Hematopoietic multipotent progenitor cell treated with erythropoietin and hydrocortisone succinate and interleukin-3 and kit ligand, for 17 days (in vitro differentiated cells): ENCODE measurements around the gene AUH.

Experiments used
- DNase-seq: peaks from one replicate; pipeline ENCODE4 v3.0.0-alpha.2; 2015; ENCODE audit warnings: low spot score

The AUH gene

GRCh38 chr9:91246846-91247245 lies 114.9 kb downstream of the AUH start:
- DNase-seq, result no peak

- DNase-seq, result no peak
Observed at GRCh38 chr9:91245431-91246313, 116.0 kb downstream of the AUH start.

- DNase-seq, result no peak
Observed at GRCh38 chr9:91243029-91243428, 118.7 kb downstream of the AUH start.

GRCh38 chr9:91241909-91242308 lies 119.8 kb downstream of the AUH start:
- DNase-seq, result no peak

GRCh38 chr9:91240596-91241165 lies 121.0 kb downstream of the AUH start:
- no peak for DNase-seq

- DNase-seq, result no peak
Observed at GRCh38 chr9:91239367-91240111, 122.2 kb downstream of the AUH start.

GRCh38 chr9:91234523-91234922 lies 127.2 kb downstream of the AUH start:
- DNase-seq, result no peak

- DNase-seq, result no peak
Observed at GRCh38 chr9:91231619-91232018, 130.1 kb downstream of the AUH start.

GRCh38 chr9:91223000-91223399 lies 138.7 kb downstream of the AUH start:
- no peak for DNase-seq

GRCh38 chr9:91222457-91222856 lies 139.3 kb downstream of the AUH start:
- no peak for DNase-seq

GRCh38 chr9:91221332-91221731 lies 140.4 kb downstream of the AUH start:
- no peak for DNase-seq

- no peak for DNase-seq
Observed at GRCh38 chr9:91220491-91221135, 141.1 kb downstream of the AUH start.

GRCh38 chr9:91220021-91220420 lies 141.7 kb downstream of the AUH start:
- no peak for DNase-seq

- no peak for DNase-seq
Observed at GRCh38 chr9:91219557-91219956, 142.2 kb downstream of the AUH start.

- no peak for DNase-seq
Observed at GRCh38 chr9:91217388-91217787, 144.3 kb downstream of the AUH start.

- DNase-seq, result no peak
Observed at GRCh38 chr9:91214867-91215266, 146.9 kb downstream of the AUH start.

GRCh38 chr9:91214086-91214485 lies 147.6 kb downstream of the AUH start:
- DNase-seq, result no peak

- no peak for DNase-seq
Observed at GRCh38 chr9:91212596-91213243, 149.0 kb downstream of the AUH start.

GRCh38 chr9:91211919-91212318 lies 149.8 kb downstream of the AUH start:
- DNase-seq, result no peak

GRCh38 chr9:91211414-91211813 lies 150.3 kb downstream of the AUH start:
- no peak for DNase-seq

- DNase-seq, result no peak
Observed at GRCh38 chr9:91210318-91210717, 151.4 kb downstream of the AUH start.

- DNase-seq, result no peak
Observed at GRCh38 chr9:91208837-91209236, 152.9 kb downstream of the AUH start.
